Measurements from ENCODE around the gene ADAMTS9.

Gene ADAMTS9

GRCh38 chr3:64726414-64727090, 38.8 kb upstream of the ADAMTS9 start:
- Mint-ChIP-seq H3K4me1 (peaks cover 5% of the 10 kb centered on the region), H3K4me3 (no peak overlapping the region), H3K27ac (no peak overlapping the region), H3K9me3 (no peaks in the 10 kb centered on the region), H3K36me3 (ENCODE audit: low read depth) (no peaks in the 10 kb centered on the region), H3K27me3 (ENCODE audit: low read depth) (no peaks in the 10 kb centered on the region)
- no peak for TF ChIP-seq CTCF (IDR thresholded peaks at IDR 0.05; ENCODE audit: unreplicated experiment in 3 of 3)

- H3K4me1 Mint-ChIP-seq, result peaks cover 22% of the 10 kb centered on the region
- no peak overlapping the region for H3K27ac Mint-ChIP-seq
- TF ChIP-seq CTCF (IDR thresholded peaks at IDR 0.05; ENCODE audit: unreplicated experiment in 3 of 3), result no peak
- no peaks in the 10 kb centered on the region for H3K9me3 Mint-ChIP-seq
- no peaks in the 10 kb centered on the region for H3K27me3 Mint-ChIP-seq (ENCODE audit: low read depth)
- H3K4me3 Mint-ChIP-seq, result no peak overlapping the region
- no peaks in the 10 kb centered on the region for H3K36me3 Mint-ChIP-seq (ENCODE audit: low read depth)
These were observed 31.2 kb upstream of the ADAMTS9 start for GRCh38 chr3:64718976-64719375.

- no peaks in the 10 kb centered on the region for H3K36me3 Mint-ChIP-seq (ENCODE audit: low read depth)
- H3K4me1 Mint-ChIP-seq, result peaks cover 22% of the 10 kb centered on the region
- H3K27me3 Mint-ChIP-seq (ENCODE audit: low read depth), result no peaks in the 10 kb centered on the region
- H3K27ac Mint-ChIP-seq, result peak overlapping the region in 2 of 3 experiments; percentile 17 to 54
- no peaks in the 10 kb centered on the region for H3K9me3 Mint-ChIP-seq
- no peak overlapping the region for H3K4me3 Mint-ChIP-seq
- peak; percentile 48 to 67 (median 60) for TF ChIP-seq CTCF (IDR thresholded peaks at IDR 0.05; ENCODE audit: unreplicated experiment in 3 of 3)
These were observed 30.2 kb upstream of the ADAMTS9 start for GRCh38 chr3:64717872-64718613.

GRCh38 chr3:64717411-64717810, 29.6 kb upstream of the ADAMTS9 start:
- TF ChIP-seq CTCF (IDR thresholded peaks at IDR 0.05; ENCODE audit: unreplicated experiment in 3 of 3), result no peak
- Mint-ChIP-seq H3K36me3 (ENCODE audit: low read depth) (no peaks in the 10 kb centered on the region), H3K27me3 (ENCODE audit: low read depth) (no peaks in the 10 kb centered on the region), H3K27ac (peak overlapping the region in 1 of 3 experiments; percentile 17), H3K4me1 (peaks cover 23% of the 10 kb centered on the region), H3K9me3 (no peaks in the 10 kb centered on the region), H3K4me3 (no peak overlapping the region)

- Mint-ChIP-seq H3K27ac (peak overlapping the region; percentile 76 to 80 (median 78)), H3K4me1 (peaks cover 28% of the 10 kb centered on the region), H3K9me3 (no peaks in the 10 kb centered on the region), H3K36me3 (ENCODE audit: low read depth) (no peaks in the 10 kb centered on the region), H3K4me3 (no peak overlapping the region), H3K27me3 (ENCODE audit: low read depth) (no peaks in the 10 kb centered on the region)
- TF ChIP-seq CTCF (IDR thresholded peaks at IDR 0.05; ENCODE audit: unreplicated experiment in 3 of 3), result no peak
These were observed 28.4 kb upstream of the ADAMTS9 start for GRCh38 chr3:64716110-64716710.

All from nephron (organoid).